Stomach (tissue), 4 donors: ENCODE measurements around the gene KLHL40.

ENCODE experiments used
- CTCF ChIP-seq, 7 experiments: fragments of 450-650 bp in 4 of 7; fragments of 200-600 bp in 3 of 7; sonication (generic) in 3 of 7; IDR thresholded peaks; one replicate each; pipeline ENCODE4 v1.5.1; 2016 to 2019; ENCODE audit warnings: antibody characterized with exemption in 7 of 7, control low read depth in 2 of 7, mild to moderate bottlenecking in 1 of 7
- POLR2AphosphoS5 ChIP-seq, 3 donors: sonication (generic); formaldehyde crosslinking; IDR thresholded peaks; one replicate each; pipeline ENCODE4 v1.6.1; 2016; ENCODE audit warnings: antibody characterized with exemption in 3 of 3

GRCh38 chr3:42660898-42661297 is 24.4 kb upstream of the KLHL40 start:
- TF ChIP-seq CTCF (IDR thresholded peaks at IDR 0.05): no peak
- TF ChIP-seq POLR2AphosphoS5 (IDR thresholded peaks at IDR 0.05): no peak
